Neural cell (in vitro differentiated cells): ENCODE measurements around the gene ACAA2.

Source experiments
- EZH2 ChIP-seq: fragments of 200-600, 300-800 bp; shearing (Covaris generic), sonication (generic); IDR thresholded peaks from 2 replicates; pipeline ENCODE4 v1.6.1; 2014; ENCODE audit warnings: antibody characterized with exemption, low read length, borderline replicate concordance, mild to moderate bottlenecking; ENCODE audit not compliant: insufficient read depth, poor library complexity, severe bottlenecking
- POLR2AphosphoS5 ChIP-seq: IDR thresholded peaks from 2 replicates; pipeline ENCODE4 v1.6.1; 2012
- TF ChIP-seq, protein P1 (sequence below): fragments of 450-650 bp; IDR thresholded peaks from 2 replicates; pipeline ENCODE4 v1.5.1; 2014; ENCODE audit warnings: antibody characterized with exemption, mild to moderate bottlenecking, moderate library complexity; ENCODE audit not compliant: poor library complexity, severe bottlenecking

DNA sequence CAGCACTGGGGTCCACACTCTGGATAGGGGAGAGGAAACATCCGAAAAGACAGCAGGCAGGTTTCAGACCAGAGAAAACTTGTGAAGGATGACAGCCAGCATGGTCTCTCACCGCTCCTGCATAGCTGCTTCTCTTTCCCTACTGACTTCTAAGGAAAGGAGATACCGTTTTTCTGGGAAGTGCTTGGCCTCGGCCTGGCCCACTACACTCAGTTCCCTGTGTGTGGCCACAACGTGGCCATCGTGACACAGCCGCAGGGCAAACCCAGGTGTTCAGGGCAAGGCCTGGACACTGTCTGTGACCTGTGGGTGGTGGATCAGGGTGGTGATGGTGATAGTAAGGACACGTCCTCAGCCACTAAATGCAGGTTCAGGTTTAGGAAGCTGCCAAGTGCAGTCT lies 34.2 kb upstream of the ACAA2 start:
- TF ChIP-seq, protein P1, sequence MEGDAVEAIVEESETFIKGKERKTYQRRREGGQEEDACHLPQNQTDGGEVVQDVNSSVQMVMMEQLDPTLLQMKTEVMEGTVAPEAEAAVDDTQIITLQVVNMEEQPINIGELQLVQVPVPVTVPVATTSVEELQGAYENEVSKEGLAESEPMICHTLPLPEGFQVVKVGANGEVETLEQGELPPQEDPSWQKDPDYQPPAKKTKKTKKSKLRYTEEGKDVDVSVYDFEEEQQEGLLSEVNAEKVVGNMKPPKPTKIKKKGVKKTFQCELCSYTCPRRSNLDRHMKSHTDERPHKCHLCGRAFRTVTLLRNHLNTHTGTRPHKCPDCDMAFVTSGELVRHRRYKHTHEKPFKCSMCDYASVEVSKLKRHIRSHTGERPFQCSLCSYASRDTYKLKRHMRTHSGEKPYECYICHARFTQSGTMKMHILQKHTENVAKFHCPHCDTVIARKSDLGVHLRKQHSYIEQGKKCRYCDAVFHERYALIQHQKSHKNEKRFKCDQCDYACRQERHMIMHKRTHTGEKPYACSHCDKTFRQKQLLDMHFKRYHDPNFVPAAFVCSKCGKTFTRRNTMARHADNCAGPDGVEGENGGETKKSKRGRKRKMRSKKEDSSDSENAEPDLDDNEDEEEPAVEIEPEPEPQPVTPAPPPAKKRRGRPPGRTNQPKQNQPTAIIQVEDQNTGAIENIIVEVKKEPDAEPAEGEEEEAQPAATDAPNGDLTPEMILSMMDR, result no peak
- no peak for TF ChIP-seq EZH2
- no peak for TF ChIP-seq POLR2AphosphoS5
